Calu3 (cell line): ENCODE measurements around the gene PCP2. TPM values are rescaled to one million over a fixed set of nuclear protein-coding genes. Genes with fewer than 3 reads are reported as not detected.

ENCODE experiments used
- BruUV-seq: library from RNA; stranded (reverse); fragments of 400-500 nt; replicated peaks from 2 replicates; lab custom pipeline; 2021; lab: Mats Ljungman, UMichigan
- CTCF ChIA-PET: fragments of 300-600 bp; sonication (Branson Sonifier 250); formaldehyde crosslinking; loops from one replicate; lab custom pipeline; 2022; ENCODE audit warnings: antibody characterized with exemption; lab: Charles Lee
- DNase-seq: peaks from one replicate; pipeline ENCODE4 v3.0.0; 2022
- H3K27ac Mint-ChIP-seq: one replicate; pipeline ENCODE4 v1.8.0; 2022; ENCODE audit warnings: mixed read lengths; ENCODE audit not compliant: unreplicated experiment
- H3K27me3 Mint-ChIP-seq: one replicate; pipeline ENCODE4 v1.8.0; 2022; ENCODE audit warnings: mixed read lengths; ENCODE audit not compliant: unreplicated experiment
- H3K36me3 Mint-ChIP-seq: one replicate; pipeline ENCODE4 v1.8.0; 2022; ENCODE audit warnings: mild to moderate bottlenecking, moderate library complexity, mixed read lengths; ENCODE audit not compliant: insufficient read depth, unreplicated experiment
- H3K4me1 Mint-ChIP-seq: one replicate; pipeline ENCODE4 v1.8.0; 2022; ENCODE audit warnings: mild to moderate bottlenecking, low read depth, mixed read lengths; ENCODE audit not compliant: unreplicated experiment
- H3K4me3 Mint-ChIP-seq: one replicate; pipeline ENCODE4 v1.8.0; 2022; ENCODE audit warnings: mild to moderate bottlenecking, low read depth, moderate library complexity, mixed read lengths; ENCODE audit not compliant: unreplicated experiment
- H3K9me3 Mint-ChIP-seq: one replicate; pipeline ENCODE4 v1.8.0; 2022; ENCODE audit warnings: low read depth, mixed read lengths; ENCODE audit not compliant: unreplicated experiment
- CTCF ChIP-seq: fragments of 200-600 bp; IDR thresholded peaks from one replicate; pipeline ENCODE4 v1.8.0; 2022; ENCODE audit warnings: antibody characterized with exemption; ENCODE audit not compliant: unreplicated experiment
- intact Hi-C: fragments of 100-400 bp; cut with micrococcal nuclease; formaldehyde crosslinking; loops from one replicate; pipeline ENCODE4 v1.10.0; 2022; ENCODE audit not compliant: unreplicated experiment
- total RNA-seq: library from RNA; stranded (reverse); gene quantifications from 2 replicates; pipeline ENCODE4 v1.2.3, GENCODE V29; 2022

Gene PCP2
- total RNA-seq, 1 experiment from 2014 or later: not detected

DNA sequence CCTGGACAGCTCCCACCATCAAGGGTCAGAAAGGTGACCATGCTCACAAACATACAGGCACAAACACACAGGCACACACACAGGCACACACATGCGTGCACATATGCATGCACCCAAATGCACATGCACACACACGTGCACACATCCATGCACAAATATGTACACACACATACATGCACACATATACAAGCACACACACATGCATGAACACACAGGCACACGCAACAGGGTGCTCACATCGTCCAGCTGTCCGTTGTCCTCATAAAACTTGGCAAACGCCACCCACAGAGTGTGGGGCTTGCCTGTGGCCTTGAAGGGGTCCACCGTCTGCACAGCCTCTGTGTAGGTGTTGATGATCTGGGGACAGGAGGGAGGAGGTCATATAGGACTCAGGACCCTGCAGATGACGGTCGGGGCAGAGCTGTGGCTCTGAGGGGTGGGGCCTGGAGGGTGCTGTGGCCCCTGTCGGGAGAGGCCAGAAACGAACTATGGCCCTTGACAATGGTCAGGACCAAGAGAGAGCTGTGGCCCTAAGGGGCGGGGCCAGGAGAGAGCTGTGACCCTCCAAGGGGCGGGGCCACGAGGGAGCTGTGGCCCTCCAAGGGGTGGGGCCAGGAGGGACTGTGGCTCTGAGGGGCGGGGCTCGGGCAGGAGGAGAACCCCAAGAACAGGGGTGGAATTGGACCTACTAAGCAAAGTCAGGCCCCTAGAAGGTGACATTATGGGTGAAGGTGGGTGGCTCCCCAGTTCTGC lies 10.4 kb downstream of the PCP2 start:
- H3K9me3 Mint-ChIP-seq: no peaks in the 10 kb centered on the region
- BruUV-seq: no TSS peak
- CTCF ChIA-PET: no interaction called here
- no peak for DNase-seq
- no peak for TF ChIP-seq CTCF
- no peak overlapping the region for H3K4me3 Mint-ChIP-seq
- H3K4me1 Mint-ChIP-seq: peaks cover 12% of the 10 kb centered on the region
- intact Hi-C loops: no loop called here
- no peak overlapping the region for H3K27ac Mint-ChIP-seq
- peaks cover 33% of the 10 kb centered on the region for H3K36me3 Mint-ChIP-seq
- H3K27me3 Mint-ChIP-seq: no peaks in the 10 kb centered on the region

DNA sequence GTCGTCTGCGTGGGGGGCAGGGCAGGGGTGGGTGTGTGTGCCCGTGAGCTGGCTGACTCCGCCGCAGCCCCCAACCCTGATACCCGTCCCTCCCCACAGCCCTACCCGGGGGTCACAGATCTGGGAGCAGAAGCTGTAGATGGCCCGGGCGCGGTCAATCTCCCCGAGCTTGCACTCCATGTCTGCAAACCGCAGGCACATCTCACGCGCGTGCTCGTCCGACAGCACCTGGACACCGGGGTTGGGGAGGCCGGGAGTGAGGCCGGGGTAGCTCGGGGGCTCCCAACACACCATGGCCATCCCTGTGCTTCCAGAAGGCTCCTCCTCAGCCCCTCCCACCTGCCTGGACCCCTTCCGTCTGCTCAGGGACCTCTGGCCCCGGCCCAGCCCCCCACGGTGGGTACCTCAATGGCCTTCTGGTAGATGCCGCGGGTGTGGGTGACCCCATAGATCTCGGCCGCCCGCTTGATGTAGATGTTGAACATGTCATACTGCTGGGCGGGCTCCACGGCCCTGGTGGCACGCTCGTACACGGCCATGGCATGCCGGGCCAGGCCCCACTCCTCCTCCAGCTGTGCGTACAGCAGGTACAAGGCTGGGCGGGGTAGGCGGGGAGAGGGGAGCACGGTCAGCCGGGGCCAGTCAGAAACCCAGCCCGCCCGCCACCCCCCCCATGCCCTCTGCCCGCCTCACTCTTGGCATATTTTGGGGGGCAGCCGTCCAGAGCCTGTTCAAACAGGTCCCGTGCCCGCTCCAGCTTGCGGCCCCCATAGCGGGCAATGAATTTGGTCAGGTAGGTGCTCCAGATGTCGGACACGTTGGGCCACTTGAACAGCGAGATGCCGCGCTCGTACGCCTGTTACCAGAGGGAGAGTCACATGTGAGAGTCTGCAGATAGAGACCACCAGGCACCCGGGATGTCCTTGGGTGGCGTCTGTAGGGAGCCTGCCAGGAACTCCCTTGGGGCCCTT lies 12.8 kb downstream of the PCP2 start:
- BruUV-seq: no TSS peak
- CTCF ChIA-PET: no interaction called here
- Mint-ChIP-seq H3K27me3 (no peaks in the 10 kb centered on the region), H3K36me3 (peaks cover 52% of the 10 kb centered on the region), H3K9me3 (no peaks in the 10 kb centered on the region), H3K4me3 (no peak overlapping the region), H3K4me1 (peaks cover 13% of the 10 kb centered on the region), H3K27ac (no peak overlapping the region)
- DNase-seq: no peak
- no peak for TF ChIP-seq CTCF
- intact Hi-C loops: no loop called here

GRCh38 chr19:7619671-7620441 lies 13.7 kb downstream of the PCP2 start:
- no peak for TF ChIP-seq CTCF
- BruUV-seq: TSS peak; percentile 36
- no peaks in the 10 kb centered on the region for H3K27me3 Mint-ChIP-seq
- H3K27ac Mint-ChIP-seq: no peak overlapping the region
- CTCF ChIA-PET: interaction anchor here (0.6 to 2.1 kb wide), 3 partner anchors 10 to 61 kb away, joined by 3 to 8 read pairs (median 3); partner anchors contain the start of genes PET100 and TRAPPC5
- intact Hi-C loops: no loop called here
- no peaks in the 10 kb centered on the region for H3K9me3 Mint-ChIP-seq
- no peak for DNase-seq
- no peak overlapping the region for H3K4me3 Mint-ChIP-seq
- H3K4me1 Mint-ChIP-seq: peaks cover 13% of the 10 kb centered on the region
- H3K36me3 Mint-ChIP-seq: peaks cover 50% of the 10 kb centered on the region
